SK-N-DZ (cell line): Measurements from ENCODE around the gene MOCOS.
A peak's percentile ranks its signal among the peaks of the same experiment; 100 is the strongest.
"Not testable (repeated sequence)": the region's sequence is repeated elsewhere in the genome, so short reads cannot be mapped to it uniquely, and the experiment has no call there.

ENCODE experiments used
- DNase-seq: peaks from one replicate; pipeline ENCODE4 v3.0.0-alpha.2; 2015; ENCODE audit warnings: low spot score

The MOCOS gene

GRCh38 chr18:36199691-36200295 is 12.5 kb downstream of the MOCOS start:
- DNase-seq, result no peak

GRCh38 chr18:36200354-36200771 is 13.1 kb downstream of the MOCOS start:
- DNase-seq, result no peak

GRCh38 chr18:36201765-36202164 is 14.5 kb downstream of the MOCOS start:
- no peak for DNase-seq

- DNase-seq, result no peak
These were observed 16.1 kb downstream of the MOCOS start for GRCh38 chr18:36203360-36203895.

- no peak for DNase-seq
These were observed 17.9 kb downstream of the MOCOS start for GRCh38 chr18:36205166-36205565.

- no peak for DNase-seq
These were observed 20.0 kb downstream of the MOCOS start for GRCh38 chr18:36207303-36207702.

- not testable (repeated sequence) for DNase-seq
These were observed 20.7 kb downstream of the MOCOS start for GRCh38 chr18:36207969-36208368.

- no peak for DNase-seq
These were observed 24.3 kb downstream of the MOCOS start for GRCh38 chr18:36211612-36212065.

- no peak for DNase-seq
These were observed 25.2 kb downstream of the MOCOS start for GRCh38 chr18:36212301-36213171.

GRCh38 chr18:36214811-36215210 is 27.5 kb downstream of the MOCOS start:
- DNase-seq, result no peak

- DNase-seq, result no peak
These were observed 28.3 kb downstream of the MOCOS start for GRCh38 chr18:36215577-36215976.

GRCh38 chr18:36217348-36217747 is 30.1 kb downstream of the MOCOS start:
- no peak for DNase-seq

GRCh38 chr18:36229188-36229587 is 41.9 kb downstream of the MOCOS start:
- DNase-seq, result no peak

- DNase-seq, result not testable (repeated sequence)
These were observed 53.2 kb downstream of the MOCOS start for GRCh38 chr18:36240510-36240909.

- no peak for DNase-seq
These were observed 54.5 kb downstream of the MOCOS start for GRCh38 chr18:36241831-36242230.

GRCh38 chr18:36247036-36247435 is 59.7 kb downstream of the MOCOS start:
- DNase-seq, result no peak

- DNase-seq, result no peak
These were observed 62.1 kb downstream of the MOCOS start for GRCh38 chr18:36249392-36249791.

GRCh38 chr18:36250827-36251226 is 63.5 kb downstream of the MOCOS start:
- no peak for DNase-seq

GRCh38 chr18:36255072-36255698 is 67.9 kb downstream of the MOCOS start:
- DNase-seq, result peak; percentile 32

- no peak for DNase-seq
These were observed 68.8 kb downstream of the MOCOS start for GRCh38 chr18:36256094-36256493.

GRCh38 chr18:36262971-36263370 is 75.7 kb downstream of the MOCOS start:
- no peak for DNase-seq

- DNase-seq, result no peak
These were observed 77.0 kb downstream of the MOCOS start for GRCh38 chr18:36264283-36264682.
